MM.1S (cell line): ENCODE data around the gene SLC41A2.

Experiments used
- CTCF ChIP-seq: fragments of 300-600 bp; sonication (generic); IDR thresholded peaks from 2 replicates; pipeline ENCODE4 v1.5.1; 2016; ENCODE audit warnings: antibody characterized with exemption, low read length, mixed read lengths
- EZH2 ChIP-seq: fragments of 300-600 bp; sonication (generic); optimal IDR thresholded peaks from 2 replicates; pipeline ENCODE3; 2017; ENCODE audit warnings: low read depth, mild to moderate bottlenecking, antibody characterized with exemption, low read length, mixed read lengths
- EZH2phosphoT487 ChIP-seq: fragments of 300-600 bp; sonication (generic); IDR thresholded peaks from 2 replicates; pipeline ENCODE4 v1.6.1; 2018; ENCODE audit warnings: antibody characterized with exemption, low read length

GRCh38 chr12:104939089-104939488 is 19.0 kb downstream of the SLC41A2 start:
- TF ChIP-seq CTCF (no peak), EZH2 (no peak), EZH2phosphoT487 (no peak)
